Measurements from ENCODE around the gene TMEM139.
"Not testable (repeated sequence)": the region's sequence is repeated elsewhere in the genome, so short reads cannot be mapped to it uniquely, and the experiment has no call there.

Gene TMEM139

GRCh38 chr7:143264196-143264568 lies 20.6 kb upstream of the TMEM139 start:
- H3K4me1 Mint-ChIP-seq (ENCODE audit: low read depth in 2 of 2) = peaks cover 31 to 44% of the 10 kb centered on the region in 2 donors
- H3K4me3 Mint-ChIP-seq = peak overlapping the region; percentile 98 to 100

GRCh38 chr7:143265017-143265693 lies 19.6 kb upstream of the TMEM139 start:
- Mint-ChIP-seq H3K27ac (peak overlapping the region; percentile 98), H3K4me1 (ENCODE audit: low read depth in 2 of 2) (peaks cover 27 to 35% of the 10 kb centered on the region in 2 donors), H3K9me3 (no peaks in the 10 kb centered on the region), H3K27me3 (no peaks in the 10 kb centered on the region), H3K4me3 (peak overlapping the region; percentile 98 to 100), H3K36me3 (ENCODE audit: insufficient read depth) (peaks cover 39% of the 10 kb centered on the region)
- DNase-seq = no peak
- no peak for ATAC-seq (replicated peaks)

More at GRCh38 chr7:143264196-143264568, 20.6 kb upstream of the TMEM139 start:
- DNase-seq; H3K9me3 Mint-ChIP-seq; H3K27me3 Mint-ChIP-seq; ATAC-seq (replicated peaks): not testable (repeated sequence)
- H3K27ac Mint-ChIP-seq = peak overlapping the region; percentile 98
- H3K36me3 Mint-ChIP-seq (ENCODE audit: insufficient read depth) = peaks cover 33% of the 10 kb centered on the region

- peaks cover 16 to 17% of the 10 kb centered on the region in 2 donors for H3K4me1 Mint-ChIP-seq (ENCODE audit: low read depth in 2 of 2)
These were observed 15.5 kb upstream of the TMEM139 start for GRCh38 chr7:143269251-143269650.

GRCh38 chr7:143271240-143271639 lies 13.5 kb upstream of the TMEM139 start:
- Mint-ChIP-seq H3K36me3 (ENCODE audit: insufficient read depth) (peaks cover 30% of the 10 kb centered on the region), H3K4me1 (ENCODE audit: low read depth in 2 of 2) (peaks cover under 1 to 3% of the 10 kb centered on the region in 2 donors), H3K9me3 (no peaks in the 10 kb centered on the region), H3K27me3 (no peaks in the 10 kb centered on the region), H3K27ac (no peak overlapping the region), H3K4me3 (no peak overlapping the region)
- DNase-seq (no peak), ATAC-seq (replicated peaks) (no peak)

More at GRCh38 chr7:143269251-143269650, 15.5 kb upstream of the TMEM139 start:
- Mint-ChIP-seq H3K27me3 (no peaks in the 10 kb centered on the region), H3K27ac (peak overlapping the region; percentile 5 to 32), H3K36me3 (ENCODE audit: insufficient read depth) (peaks cover 40% of the 10 kb centered on the region), H3K4me3 (no peak overlapping the region), H3K9me3 (no peaks in the 10 kb centered on the region)
- no peak for ATAC-seq (replicated peaks)
- no peak for DNase-seq

- no peaks in the 10 kb centered on the region for H3K27me3 Mint-ChIP-seq
- no peak for DNase-seq
- no peak for ATAC-seq (replicated peaks)
- H3K9me3 Mint-ChIP-seq = no peaks in the 10 kb centered on the region
- H3K4me1 Mint-ChIP-seq (ENCODE audit: low read depth in 2 of 2) = peaks cover 0 to 3% of the 10 kb centered on the region in 2 donors
- no peak overlapping the region for H3K4me3 Mint-ChIP-seq
- H3K27ac Mint-ChIP-seq = no peak overlapping the region
- H3K36me3 Mint-ChIP-seq (ENCODE audit: insufficient read depth) = peaks cover 17% of the 10 kb centered on the region
These were observed 11.9 kb upstream of the TMEM139 start for GRCh38 chr7:143272871-143273270.

- Mint-ChIP-seq H3K27me3 (no peaks in the 10 kb centered on the region), H3K9me3 (no peaks in the 10 kb centered on the region), H3K36me3 (ENCODE audit: insufficient read depth) (no peaks in the 10 kb centered on the region), H3K27ac (peak overlapping the region; percentile 79 to 95), H3K4me3 (peak overlapping the region; percentile 56 to 75), H3K4me1 (ENCODE audit: low read depth in 2 of 2) (peaks cover 16 to 20% of the 10 kb centered on the region in 2 donors)
- peak; percentile 87 for ATAC-seq (replicated peaks)
- DNase-seq = no peak
These were observed 5.3 kb upstream of the TMEM139 start for GRCh38 chr7:143279186-143280098.

- H3K27me3 Mint-ChIP-seq = no peaks in the 10 kb centered on the region
- H3K27ac Mint-ChIP-seq = peak overlapping the region; percentile 79 to 95
- H3K4me3 Mint-ChIP-seq = peak overlapping the region; percentile 56 to 75
- H3K9me3 Mint-ChIP-seq = no peaks in the 10 kb centered on the region
- peak; percentile 12 for ATAC-seq (replicated peaks)
- DNase-seq = no peak
- H3K4me1 Mint-ChIP-seq (ENCODE audit: low read depth in 2 of 2) = peaks cover 18 to 20% of the 10 kb centered on the region in 2 donors
- H3K36me3 Mint-ChIP-seq (ENCODE audit: insufficient read depth) = no peaks in the 10 kb centered on the region
These were observed 4.6 kb upstream of the TMEM139 start for GRCh38 chr7:143280160-143280559.

GRCh38 chr7:143280566-143280965 lies 4.2 kb upstream of the TMEM139 start:
- ATAC-seq (replicated peaks) (no peak), DNase-seq (no peak)
- H3K4me1 Mint-ChIP-seq (ENCODE audit: low read depth in 2 of 2) = peaks cover 18 to 20% of the 10 kb centered on the region in 2 donors
- no peaks in the 10 kb centered on the region for H3K27me3 Mint-ChIP-seq
- no peaks in the 10 kb centered on the region for H3K9me3 Mint-ChIP-seq
- peak overlapping the region; percentile 47 to 56 for H3K4me3 Mint-ChIP-seq
- peak overlapping the region; percentile 79 to 95 for H3K27ac Mint-ChIP-seq
- H3K36me3 Mint-ChIP-seq (ENCODE audit: insufficient read depth) = no peaks in the 10 kb centered on the region

- Mint-ChIP-seq H3K27me3 (no peaks in the 10 kb centered on the region), H3K27ac (no peak overlapping the region), H3K36me3 (ENCODE audit: insufficient read depth) (no peaks in the 10 kb centered on the region), H3K4me3 (no peak overlapping the region), H3K4me1 (ENCODE audit: low read depth in 2 of 2) (peaks cover 18 to 20% of the 10 kb centered on the region in 2 donors), H3K9me3 (no peaks in the 10 kb centered on the region)
- ATAC-seq (replicated peaks) (no peak), DNase-seq (no peak)
These were observed 3.2 kb upstream of the TMEM139 start for GRCh38 chr7:143281529-143281928.

GRCh38 chr7:143282124-143282523 lies 2.6 kb upstream of the TMEM139 start:
- ATAC-seq (replicated peaks) = no peak
- H3K27ac Mint-ChIP-seq = no peak overlapping the region
- H3K4me1 Mint-ChIP-seq (ENCODE audit: low read depth in 2 of 2) = peaks cover 18 to 20% of the 10 kb centered on the region in 2 donors
- H3K4me3 Mint-ChIP-seq = no peak overlapping the region
- H3K27me3 Mint-ChIP-seq = no peaks in the 10 kb centered on the region
- DNase-seq = no peak
- no peaks in the 10 kb centered on the region for H3K36me3 Mint-ChIP-seq (ENCODE audit: insufficient read depth)
- H3K9me3 Mint-ChIP-seq = no peaks in the 10 kb centered on the region

GRCh38 chr7:143283381-143283780 lies 1.4 kb upstream of the TMEM139 start:
- Mint-ChIP-seq H3K27ac (no peak overlapping the region), H3K9me3 (no peaks in the 10 kb centered on the region), H3K36me3 (ENCODE audit: insufficient read depth) (peaks cover 5% of the 10 kb centered on the region), H3K4me1 (ENCODE audit: low read depth in 2 of 2) (peaks cover 25 to 27% of the 10 kb centered on the region in 2 donors), H3K27me3 (no peaks in the 10 kb centered on the region), H3K4me3 (no peak overlapping the region)
- DNase-seq (no peak), ATAC-seq (replicated peaks) (no peak)

GRCh38 chr7:143285470-143285778 lies 666 bp downstream of the TMEM139 start:
- H3K9me3 Mint-ChIP-seq = no peaks in the 10 kb centered on the region
- no peak overlapping the region for H3K4me3 Mint-ChIP-seq
- no peak overlapping the region for H3K27ac Mint-ChIP-seq
- no peak for ATAC-seq (replicated peaks)
- H3K36me3 Mint-ChIP-seq (ENCODE audit: insufficient read depth) = peaks cover 14% of the 10 kb centered on the region
- no peaks in the 10 kb centered on the region for H3K27me3 Mint-ChIP-seq
- peaks cover 26 to 28% of the 10 kb centered on the region in 2 donors for H3K4me1 Mint-ChIP-seq (ENCODE audit: low read depth in 2 of 2)
- DNase-seq = no peak

GRCh38 chr7:143285806-143286521 lies 1.2 kb downstream of the TMEM139 start:
- Mint-ChIP-seq H3K4me3 (no peak overlapping the region), H3K36me3 (ENCODE audit: insufficient read depth) (peaks cover 14% of the 10 kb centered on the region), H3K27ac (no peak overlapping the region), H3K27me3 (no peaks in the 10 kb centered on the region), H3K4me1 (ENCODE audit: low read depth in 2 of 2) (peaks cover 28 to 29% of the 10 kb centered on the region in 2 donors), H3K9me3 (no peaks in the 10 kb centered on the region)
- no peak for ATAC-seq (replicated peaks)
- no peak for DNase-seq
